Measurements from ENCODE around the gene VPS52.

VPS52 gene

DNA sequence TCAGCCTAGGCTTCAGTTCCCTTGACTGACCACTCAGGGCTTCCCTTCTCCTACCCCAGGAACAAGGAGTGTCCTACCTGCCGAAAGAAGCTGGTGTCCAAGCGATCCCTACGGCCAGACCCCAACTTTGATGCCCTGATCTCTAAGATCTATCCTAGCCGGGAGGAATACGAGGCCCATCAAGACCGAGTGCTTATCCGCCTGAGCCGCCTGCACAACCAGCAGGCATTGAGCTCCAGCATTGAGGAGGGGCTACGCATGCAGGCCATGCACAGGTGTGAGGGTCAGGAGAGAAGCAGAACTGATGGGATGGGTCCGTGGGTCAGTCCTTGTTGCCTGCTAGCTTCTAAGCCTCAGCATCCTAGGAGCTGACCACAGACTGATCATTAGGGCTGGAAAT, 61.8 kb downstream of the VPS52 start:
- no peak for FAIRE-seq

DNA sequence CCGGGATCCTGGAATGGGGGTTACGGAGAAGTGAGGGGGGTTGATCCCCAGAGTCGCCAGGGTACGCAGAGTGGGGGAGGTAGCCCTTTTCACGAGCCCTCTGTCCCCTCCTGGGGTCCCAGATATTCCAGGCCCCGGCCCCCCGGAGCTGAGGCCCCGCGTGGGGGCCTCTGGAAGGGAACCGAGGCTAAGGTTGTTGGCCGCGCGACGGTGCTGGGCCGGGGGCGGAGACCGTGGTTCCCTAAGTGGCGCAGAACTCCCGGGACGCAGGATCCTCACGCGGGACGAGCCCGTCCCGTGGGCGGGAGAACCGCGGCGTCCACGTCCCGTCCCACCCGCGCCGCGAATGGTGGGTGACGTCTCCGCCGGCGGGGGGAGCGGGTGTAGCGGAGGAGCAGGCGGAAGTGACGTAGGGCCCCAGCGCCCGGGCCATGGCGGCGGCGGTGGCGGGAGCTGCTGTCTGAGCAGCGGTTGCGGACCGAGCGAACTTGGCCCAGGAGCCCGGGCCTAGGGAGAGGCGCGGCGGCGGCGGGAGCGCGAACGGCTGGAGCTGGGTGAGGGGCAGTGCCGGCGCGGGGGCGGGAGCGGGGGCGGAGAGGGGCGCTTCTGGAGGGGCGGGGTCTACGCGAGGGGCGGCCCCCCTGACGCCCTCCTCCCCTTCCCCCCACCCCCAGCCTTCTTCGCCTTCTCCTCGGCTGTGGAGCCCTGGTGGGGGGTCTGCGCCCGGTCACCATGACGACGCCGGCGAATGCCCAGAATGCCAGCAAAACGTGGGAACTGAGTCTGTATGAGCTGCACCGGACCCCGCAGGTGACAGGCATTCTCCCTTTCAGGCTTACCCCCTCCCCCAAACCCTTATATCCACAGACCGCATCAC, 63.3 kb downstream of the VPS52 start, which contains the start of gene RING1:
RING1 (plus strand) TSS at position 410 of the 877 bp plus-strand sequence; CDS start at position 733, 323 bp downstream.
- FAIRE-seq, result no peak

DNA sequence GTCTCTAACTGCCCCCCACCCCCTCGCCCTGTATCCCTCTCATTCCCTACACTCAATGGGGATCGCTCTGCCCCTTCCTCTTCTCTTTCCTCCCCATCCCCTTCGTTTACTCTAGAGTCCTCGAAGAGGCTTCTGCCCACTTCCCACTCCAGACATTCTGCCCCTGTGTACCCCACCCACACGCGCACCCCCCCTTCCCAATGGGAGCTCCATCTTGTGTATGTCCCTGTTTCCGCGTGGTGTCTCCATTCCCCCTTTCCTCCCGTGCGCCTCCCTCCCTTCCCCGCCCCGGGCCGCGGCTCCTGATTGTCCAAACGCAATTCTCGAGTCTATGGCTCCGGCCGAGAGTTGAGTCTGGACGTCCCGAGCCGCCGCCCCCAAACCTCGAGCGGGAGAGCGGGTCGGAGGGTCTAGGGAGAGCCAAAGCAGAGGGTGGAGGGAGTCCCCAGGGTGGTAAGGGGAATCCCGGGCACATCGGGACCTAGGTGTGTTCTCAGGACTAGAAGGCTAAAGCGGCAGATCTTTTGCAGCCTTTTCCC, 64.1 kb downstream of the VPS52 start:
- no peak for FAIRE-seq

DNA sequence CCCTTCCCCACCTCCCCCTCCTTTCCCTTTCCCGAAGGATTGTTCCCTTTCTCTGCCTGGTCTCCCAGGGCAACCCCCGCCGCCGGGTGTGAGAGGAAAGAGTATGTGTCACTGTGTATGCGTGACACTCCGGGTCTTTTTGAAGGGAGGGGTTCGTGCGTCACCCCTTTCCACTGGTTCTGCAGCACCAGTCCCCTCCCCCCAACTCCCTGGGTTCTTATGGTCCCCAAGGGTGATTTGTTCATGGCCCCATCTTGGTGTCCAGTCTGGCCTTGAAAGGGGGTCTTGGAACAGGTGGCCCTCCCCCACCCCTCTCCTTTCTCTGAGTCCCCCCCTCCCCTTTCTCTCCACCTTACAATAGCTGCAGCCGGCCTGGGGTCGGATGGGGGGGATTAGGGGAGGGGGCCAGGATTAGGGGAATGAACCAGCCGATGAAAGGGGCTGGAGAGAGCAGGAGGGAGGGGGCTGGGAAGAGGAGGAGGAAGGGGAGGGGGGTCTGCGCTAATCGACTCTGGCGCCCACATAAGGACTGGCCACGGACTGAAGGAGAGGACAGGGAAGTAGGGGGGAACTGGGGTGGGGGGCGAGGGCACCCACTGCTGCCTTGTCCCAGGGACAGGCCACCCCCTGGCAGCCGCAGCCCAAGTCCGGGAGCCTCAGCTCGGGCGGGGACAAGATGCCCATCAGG, 64.7 kb downstream of the VPS52 start:
- FAIRE-seq, result no peak

DNA sequence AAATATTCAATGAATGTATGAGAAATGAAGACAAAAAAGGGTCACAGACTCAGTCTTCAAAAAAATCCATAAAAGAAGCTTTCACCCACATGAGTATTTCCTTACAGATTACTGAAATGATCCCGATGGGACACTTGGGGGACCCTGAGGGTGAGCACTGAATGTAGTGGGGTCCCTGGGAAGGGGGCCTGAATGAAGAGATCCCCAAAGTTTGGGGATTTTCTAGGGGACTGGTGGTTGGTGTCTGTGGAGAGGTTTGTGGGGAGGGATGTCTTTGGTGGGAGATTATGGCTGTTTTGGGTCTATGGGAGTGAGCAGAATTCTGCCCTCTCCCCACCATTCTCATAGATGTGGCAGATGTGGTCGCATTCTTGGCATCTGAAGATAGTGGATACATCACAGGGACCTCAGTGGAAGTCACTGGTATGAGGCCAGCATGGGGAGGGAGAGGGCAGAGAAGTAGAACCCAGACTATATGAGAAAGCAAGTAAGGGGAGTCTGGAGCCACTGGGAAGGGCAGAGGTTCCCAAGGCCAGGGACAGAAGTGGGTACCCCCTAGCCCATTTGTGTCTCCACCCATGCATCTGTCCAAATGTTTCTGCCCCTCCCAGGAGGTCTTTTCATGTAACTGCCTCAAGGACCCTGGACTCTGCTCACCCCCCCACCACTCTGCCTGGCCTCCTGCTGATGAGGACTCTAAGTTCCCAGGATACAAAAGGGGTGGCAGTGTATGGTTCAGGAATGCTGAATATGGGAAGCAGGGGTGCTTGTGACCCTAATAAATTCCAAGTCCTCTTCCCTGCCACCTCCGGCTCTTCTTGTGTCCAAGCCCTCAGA, 65.4 kb downstream of the VPS52 start:
- FAIRE-seq, result no peak

DNA sequence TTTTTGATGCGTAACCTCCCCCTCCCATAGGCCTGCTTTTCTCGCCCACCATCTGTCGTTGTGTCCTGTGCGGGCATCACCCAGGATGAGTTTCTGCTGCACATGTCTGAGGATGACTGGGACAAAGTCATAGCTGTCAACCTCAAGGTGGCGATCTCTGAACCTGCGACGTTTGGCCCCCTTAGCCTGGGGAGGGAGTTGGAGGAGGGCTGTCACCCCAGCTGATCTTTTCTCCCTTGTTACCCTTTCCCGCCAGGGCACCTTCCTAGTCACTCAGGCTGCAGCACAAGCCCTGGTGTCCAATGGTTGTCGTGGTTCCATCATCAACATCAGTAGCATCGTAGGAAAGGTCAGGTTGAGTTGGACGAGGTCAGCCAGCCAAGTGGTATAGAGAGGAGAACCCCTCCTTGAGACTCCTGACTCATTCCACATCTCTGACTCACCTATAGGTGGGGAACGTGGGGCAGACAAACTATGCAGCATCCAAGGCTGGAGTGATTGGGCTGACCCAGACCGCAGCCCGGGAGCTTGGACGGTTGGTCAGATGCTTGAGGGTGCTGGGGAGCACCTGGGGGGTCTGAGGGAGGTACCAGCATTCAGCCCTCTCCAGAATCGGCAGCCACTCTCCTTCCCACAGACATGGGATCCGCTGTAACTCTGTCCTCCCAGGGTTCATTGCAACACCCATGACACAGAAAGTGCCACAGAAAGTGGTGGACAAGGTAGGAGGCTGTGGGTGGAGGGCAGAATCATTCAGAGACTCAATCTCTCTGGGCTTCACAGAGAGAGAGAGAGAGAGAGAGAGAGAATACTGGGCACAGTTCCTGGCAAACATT, 66.3 kb downstream of the VPS52 start:
- FAIRE-seq, result no peak

DNA sequence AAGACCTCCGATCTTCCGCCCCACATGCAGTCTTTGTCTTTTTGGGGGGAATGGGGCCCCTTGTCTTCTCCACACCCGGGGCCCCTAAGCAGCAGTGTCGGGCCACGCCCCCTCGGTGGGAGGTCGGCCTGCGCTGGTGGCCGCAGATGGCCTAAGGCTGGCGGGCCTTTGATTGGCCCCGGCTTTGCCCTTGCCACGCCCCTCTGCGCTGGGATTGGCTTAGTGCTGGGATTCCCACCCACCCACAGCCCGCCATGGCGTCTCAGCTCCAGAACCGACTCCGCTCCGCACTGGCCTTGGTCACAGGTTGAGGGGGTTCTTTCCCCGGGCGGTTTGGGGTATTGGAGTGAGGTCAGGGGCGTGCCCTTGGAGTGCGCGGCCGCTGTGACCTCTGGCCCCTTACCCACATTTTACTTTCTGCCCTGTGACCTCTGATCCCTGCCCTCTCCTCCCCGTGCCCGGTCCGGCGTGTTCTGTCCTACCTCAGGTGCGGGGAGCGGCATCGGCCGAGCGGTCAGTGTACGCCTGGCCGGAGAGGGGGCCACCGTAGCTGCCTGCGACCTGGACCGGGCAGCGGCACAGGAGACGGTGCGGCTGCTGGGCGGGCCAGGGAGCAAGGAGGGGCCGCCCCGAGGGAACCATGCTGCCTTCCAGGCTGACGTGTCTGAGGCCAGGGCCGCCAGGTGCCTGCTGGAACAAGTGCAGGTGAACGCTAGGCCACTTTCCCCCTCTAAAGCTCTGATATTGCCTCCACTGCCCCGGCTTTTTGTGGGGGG, 67.1 kb downstream of the VPS52 start, which contains the start of gene HSD17B8:
HSD17B8 (plus strand) TSS at position 241 of the 776 bp plus-strand sequence; CDS start at position 255, 14 bp downstream.
- FAIRE-seq, result no peak

DNA sequence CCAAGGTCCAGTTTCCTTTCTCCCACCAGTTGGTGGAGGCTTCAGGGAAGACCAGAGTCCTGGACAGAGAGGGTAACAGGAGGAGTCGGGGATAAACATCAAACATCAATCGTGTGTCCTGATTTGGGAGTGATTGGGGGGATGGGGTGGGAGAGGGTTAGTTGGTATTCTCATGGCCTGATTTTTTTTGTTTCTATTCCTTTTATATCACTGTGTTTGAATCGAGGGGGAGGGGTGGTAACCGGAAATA, 67.6 kb downstream of the VPS52 start:
- FAIRE-seq, result no peak

DNA sequence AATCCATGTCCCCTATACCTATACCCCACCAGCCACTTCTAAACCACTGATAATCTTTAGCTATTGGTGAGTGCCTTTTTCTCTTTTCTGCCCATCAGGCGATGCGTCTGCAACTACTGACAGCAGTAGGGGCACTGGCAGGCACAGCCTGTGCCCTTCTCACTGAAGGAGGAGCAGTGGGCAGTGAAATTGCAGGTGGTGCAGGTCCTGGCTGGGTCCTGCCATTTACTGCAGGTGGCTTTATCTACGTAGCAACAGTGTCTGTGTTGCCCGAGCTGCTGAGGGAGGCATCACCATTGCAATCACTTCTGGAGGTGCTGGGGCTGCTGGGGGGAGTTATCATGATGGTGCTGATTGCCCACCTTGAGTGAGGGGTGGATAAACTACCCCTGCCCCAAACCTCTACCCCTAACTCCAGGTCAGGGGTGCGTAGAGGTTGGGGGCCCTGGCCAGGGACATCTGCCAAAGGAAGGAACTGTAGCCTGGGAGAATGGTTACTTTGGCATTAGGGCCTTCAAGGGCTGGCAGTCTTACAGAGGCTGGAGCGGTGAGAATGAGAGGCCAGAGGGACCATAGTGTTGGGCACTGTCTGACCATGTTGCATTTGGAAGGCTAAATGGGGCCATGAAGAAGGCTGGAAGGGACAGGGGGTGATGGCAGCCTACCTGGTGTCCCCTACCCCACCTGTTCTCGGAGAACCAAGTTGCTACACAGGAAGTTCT, 68.1 kb downstream of the VPS52 start:
- FAIRE-seq, result no peak

DNA sequence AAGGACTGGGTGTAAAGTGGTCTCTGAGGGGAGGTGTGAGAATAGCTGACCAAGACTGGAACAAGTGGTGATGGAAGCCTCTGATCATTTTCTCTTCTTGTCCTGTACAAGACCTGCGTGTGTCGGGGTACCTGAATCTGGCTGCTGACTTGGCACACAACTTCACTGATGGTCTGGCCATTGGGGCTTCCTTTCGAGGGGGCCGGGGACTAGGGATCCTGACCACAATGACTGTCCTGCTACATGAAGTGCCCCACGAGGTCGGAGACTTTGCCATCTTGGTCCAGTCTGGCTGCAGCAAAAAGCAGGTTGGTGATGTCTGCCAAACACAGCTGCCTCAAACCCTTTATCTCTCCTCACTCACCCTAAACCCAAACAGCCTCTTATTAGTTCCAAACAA, 68.9 kb downstream of the VPS52 start:
- FAIRE-seq, result no peak

DNA sequence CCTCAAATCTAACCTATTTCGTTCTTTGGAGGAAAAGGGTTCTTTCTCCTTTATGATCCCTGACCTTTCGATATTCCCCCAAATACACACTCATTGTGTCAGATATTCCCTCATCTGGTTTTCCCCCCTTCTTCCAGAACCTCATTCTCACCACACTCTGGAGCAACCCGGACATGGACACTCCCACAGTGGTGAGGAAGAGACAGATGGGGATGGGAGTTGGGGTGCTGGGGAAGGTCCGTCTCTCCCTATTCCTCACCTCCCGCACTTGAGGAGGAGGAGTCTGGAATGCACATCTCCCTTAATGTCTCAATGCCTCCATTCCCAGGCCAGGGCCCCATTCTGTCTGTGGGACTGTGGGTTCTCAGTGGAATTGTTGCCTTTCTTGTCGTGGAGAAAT, 69.7 kb downstream of the VPS52 start:
- FAIRE-seq, result no peak

DNA sequence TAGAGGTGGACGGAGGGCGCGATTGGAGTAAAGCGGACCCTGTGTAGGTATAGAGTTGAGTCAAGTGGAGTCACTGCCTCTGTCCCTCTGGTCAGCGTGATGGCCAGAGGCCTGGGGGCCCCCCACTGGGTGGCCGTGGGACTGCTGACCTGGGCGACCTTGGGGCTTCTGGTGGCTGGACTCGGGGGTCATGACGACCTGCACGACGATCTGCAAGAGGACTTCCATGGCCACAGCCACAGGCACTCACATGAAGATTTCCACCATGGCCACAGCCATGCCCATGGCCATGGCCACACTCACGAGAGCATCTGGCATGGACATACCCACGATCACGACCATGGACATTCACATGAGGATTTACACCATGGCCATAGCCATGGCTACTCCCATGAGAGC, 70.5 kb downstream of the VPS52 start:
- FAIRE-seq, result no peak

Data from G401.6 (cell line).